IMR-90 (cell line): Measurements from ENCODE around the gene TP63. TPM values are rescaled to one million over a fixed set of nuclear protein-coding genes. Genes with fewer than 3 reads are reported as not detected.

Source experiments
- ATAC-seq: fragments of 200-7000 bp; cut with Tn5 transposase; 2 replicates; pipeline ENCODE4 v1.9.1; 2020; ENCODE audit warnings: low read depth, mild to moderate bottlenecking, moderate library complexity
- BruUV-seq: library from RNA; stranded (reverse); fragments of 400-500 nt; replicated peaks from 2 replicates; lab custom pipeline; 2021; lab: Mats Ljungman, UMichigan
- CTCF ChIA-PET: fragments of 300-600 bp; formaldehyde crosslinking; extraction: SDS; loops from one replicate; lab custom pipeline; 2021; ENCODE audit warnings: antibody characterized with exemption; lab: Yijun Ruan, JAX
- POLR2A ChIA-PET: fragments of 300-600 bp; sonication (Branson Sonifier 250); formaldehyde crosslinking; loops from one replicate; lab custom pipeline; 2022; ENCODE audit warnings: antibody characterized with exemption; ENCODE audit not compliant: unreplicated experiment; lab: Charles Lee
- DNase-seq: peaks from one replicate; pipeline ENCODE4 v3.0.0; 2013
- H2AFZ ChIP-seq: replicated peaks from 2 replicates; pipeline ENCODE3; 2013; ENCODE audit warnings: low read length, mild to moderate bottlenecking; ENCODE audit not compliant: poor library complexity
- H2AK5ac ChIP-seq: 2 replicates; pipeline ENCODE4 v1.6.1; 2013; ENCODE audit warnings: low read depth, low read length, inconsistent platforms
- H2AK9ac ChIP-seq: replicated peaks from 2 replicates; pipeline ENCODE3; 2013; ENCODE audit warnings: mild to moderate bottlenecking, low read depth, low read length, moderate library complexity; ENCODE audit not compliant: poor library complexity
- H2BK120ac ChIP-seq: 2 replicates; pipeline ENCODE4 v1.6.1; 2013; ENCODE audit warnings: low read depth, low read length, inconsistent platforms
- H2BK15ac ChIP-seq: 3 replicates; pipeline ENCODE4 v1.6.1; 2013; ENCODE audit warnings: low read depth, low read length, inconsistent platforms
- H2BK20ac ChIP-seq: 2 replicates; pipeline ENCODE4 v1.6.1; 2013; ENCODE audit warnings: low read depth, mild to moderate bottlenecking, inconsistent platforms, low read length, moderate library complexity
- H2BK5ac ChIP-seq: 2 replicates; pipeline ENCODE4 v1.6.1; 2013; ENCODE audit warnings: mild to moderate bottlenecking, low read depth, low read length, inconsistent platforms; ENCODE audit not compliant: poor library complexity, severe bottlenecking
- H3K14ac ChIP-seq: replicated peaks from 2 replicates; pipeline ENCODE4 v1.6.1; 2013; ENCODE audit warnings: low read depth, low read length, inconsistent platforms
- H3K18ac ChIP-seq: 2 replicates; pipeline ENCODE4 v1.6.1; 2013; ENCODE audit warnings: low read depth, low read length, control low read depth
- H3K23ac ChIP-seq: 2 replicates; pipeline ENCODE4 v1.6.1; 2013; ENCODE audit warnings: low read depth, low read length, inconsistent platforms
- H3K27ac ChIP-seq: 2 replicates; pipeline ENCODE4 v1.5.1; 2013; ENCODE audit warnings: mild to moderate bottlenecking, control low read depth, low read length; ENCODE audit not compliant: insufficient read depth
- H3K27me3 ChIP-seq: 2 replicates; pipeline ENCODE4 v1.6.1; 2013; ENCODE audit warnings: low read length; ENCODE audit not compliant: control insufficient read depth, insufficient read depth
- H3K36me3 ChIP-seq: 2 replicates; pipeline ENCODE4 v1.6.1; 2013; ENCODE audit warnings: low read length, mixed read lengths; ENCODE audit not compliant: control insufficient read depth, insufficient read depth
- H3K4ac ChIP-seq: 2 replicates; pipeline ENCODE4 v1.6.1; 2013; ENCODE audit warnings: low read depth, low read length, inconsistent platforms
- H3K4me1 ChIP-seq: 2 replicates; pipeline ENCODE4 v1.6.1; 2013; ENCODE audit warnings: low read length, mixed read lengths; ENCODE audit not compliant: control insufficient read depth, insufficient read depth
- H3K4me2 ChIP-seq: 2 replicates; pipeline ENCODE4 v1.6.1; 2013; ENCODE audit warnings: low read depth, mild to moderate bottlenecking, control low read depth, low read length, moderate library complexity
- H3K4me3 ChIP-seq: 2 replicates; pipeline ENCODE4 v1.5.1; 2013; ENCODE audit warnings: low read depth, mild to moderate bottlenecking, control low read depth, low read length, moderate library complexity; ENCODE audit not compliant: insufficient read depth
- H3K56ac ChIP-seq: 2 replicates; pipeline ENCODE4 v1.6.1; 2013; ENCODE audit warnings: low read length, inconsistent platforms; ENCODE audit not compliant: insufficient read depth; ENCODE audit errors: extremely low read depth
- H3K79me1 ChIP-seq, 2 experiments: 2 replicates each; pipeline ENCODE4 v1.6.1; 2013; ENCODE audit warnings: low read length in 2 of 2, inconsistent platforms in 1 of 2, low read depth in 1 of 2
- H3K9ac ChIP-seq: 2 replicates; pipeline ENCODE4 v1.6.1; 2013; ENCODE audit warnings: low read depth, low read length, control low read depth
- H3K9me1 ChIP-seq: 2 replicates; pipeline ENCODE4 v1.6.1; 2013; ENCODE audit warnings: low read length, inconsistent platforms; ENCODE audit not compliant: insufficient read depth
- H3K9me3 ChIP-seq: 2 replicates; pipeline ENCODE4 v1.6.1; 2013; ENCODE audit warnings: low read length; ENCODE audit not compliant: control insufficient read depth, insufficient read depth
- H4K20me1 ChIP-seq: 2 replicates; pipeline ENCODE4 v1.6.1; 2013; ENCODE audit warnings: low read length, inconsistent platforms; ENCODE audit not compliant: insufficient read depth
- H4K5ac ChIP-seq: 2 replicates; pipeline ENCODE4 v1.6.1; 2013; ENCODE audit warnings: mild to moderate bottlenecking, low read depth, low read length, control low read depth
- H4K8ac ChIP-seq, 2 experiments: 2 replicates each; pipeline ENCODE4 v1.6.1; 2013; ENCODE audit warnings: low read depth in 2 of 2, low read length in 2 of 2, control low read depth in 1 of 2, inconsistent platforms in 1 of 2
- H4K91ac ChIP-seq: 2 replicates; pipeline ENCODE4 v1.6.1; 2013; ENCODE audit warnings: low read depth, low read length, inconsistent platforms; ENCODE audit not compliant: insufficient read depth
- FOS ChIP-seq: fragments of 150-350 bp; IDR thresholded peaks from 2 replicates; pipeline ENCODE4 v1.6.1; 2016; ENCODE audit warnings: low read depth, low read length
- MXI1 ChIP-seq: IDR thresholded peaks from 2 replicates; pipeline ENCODE4 v1.6.1; 2012; ENCODE audit warnings: low read depth, mild to moderate bottlenecking, low read length, moderate library complexity, borderline replicate concordance
- RAD21 ChIP-seq: IDR thresholded peaks from 2 replicates; pipeline ENCODE4 v1.6.1; 2012; ENCODE audit warnings: low read length, improper control_type of control experiment
- RCOR1 ChIP-seq: IDR thresholded peaks from 2 replicates; pipeline ENCODE4 v1.6.1; 2012; ENCODE audit warnings: mild to moderate bottlenecking, low read length, improper control_type of control experiment; ENCODE audit not compliant: insufficient replicate concordance
- WGBS, 2 experiments: methylation state at CpG; one replicate each; pipeline versions ENCODE4 v1.1.5 to v1.1.7; 2013; ENCODE audit warnings: missing lambda C conversion rate in 2 of 2; ENCODE audit not compliant: insufficient read length in 1 of 2; ENCODE audit errors: extremely low coverage in 2 of 2; 5-methylcytosine and 5-hydroxymethylcytosine counted together
- dilution Hi-C: fragments of 300-500 bp; cut with HindIII; formaldehyde crosslinking; loops from one replicate; pipeline ENCODE4 v1.14.3; 2018; ENCODE audit warnings: low sequenced_read_pairs; ENCODE audit not compliant: unreplicated experiment
- in situ Hi-C: fragments of 300-500 bp; cut with MboI; formaldehyde crosslinking; loops from 3 replicates; pipeline ENCODE4 v1.14.3; 2019; ENCODE audit warnings: low sequenced_read_pairs, inconsistent platforms, mixed read lengths
- intact Hi-C: fragments of 100-400 bp; cut with micrococcal nuclease; formaldehyde crosslinking; loops from 2 replicates; pipeline ENCODE4 v1.10.0; 2022
- polyA plus RNA-seq, 3 experiments: library from polyadenylated mRNA; depleted of rRNA; stranded (reverse); fragments of >200 nt; gene quantifications; 2 replicates each; pipeline ENCODE4 v1.2.3, GENCODE V29; 2012; ENCODE audit warnings: low replicate concordance in 1 of 3
- total RNA-seq: library from RNA; depleted of rRNA; stranded (reverse); fragments of >200 nt; gene quantifications from 2 replicates; pipeline ENCODE4 v1.2.3, GENCODE V29; 2012

TP63 gene
- total and polyA plus RNA-seq, 2 of the 4 experiments (the other 2 are of a cell fraction), result not detected

DNA sequence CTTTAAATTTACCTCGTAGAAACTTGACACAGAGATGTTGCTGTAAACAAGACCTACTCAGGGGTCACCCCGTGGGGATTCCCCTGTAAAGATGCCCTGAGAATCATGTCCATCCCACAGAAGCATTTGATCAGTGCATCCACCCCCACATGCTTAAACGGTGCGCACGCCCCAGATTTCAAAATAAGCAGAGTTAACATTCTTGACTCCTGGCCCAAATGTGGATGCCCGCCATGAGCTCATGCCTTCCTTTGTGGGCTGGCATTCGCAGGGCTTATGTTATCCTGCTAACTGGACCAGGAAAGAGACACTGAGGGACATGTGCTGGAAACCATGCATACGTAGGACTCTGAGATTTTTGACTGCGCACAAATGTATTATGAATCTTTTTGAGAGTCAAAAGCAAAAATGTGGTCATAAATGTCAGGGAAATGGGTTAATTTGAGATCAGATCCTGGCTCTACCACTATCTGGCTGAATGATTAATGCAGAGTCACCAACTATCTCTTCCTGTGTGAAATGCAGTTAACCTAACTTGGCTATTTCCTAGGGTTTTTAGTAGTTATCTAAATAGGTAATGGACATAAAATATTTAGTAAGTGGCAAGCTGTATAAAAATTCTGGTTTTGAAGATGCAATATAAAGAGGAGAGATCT, 9.1 kb upstream of the TP63 start:
- Histone ChIP-seq H3K9me3 (no peaks in the 10 kb centered on the region), H3K79me1 (no peaks in the 10 kb centered on the region), H3K9me1 (no peaks in the 10 kb centered on the region), H3K4me3 (no peak overlapping the region), H3K14ac (no peak overlapping the region), H3K4ac (no peak overlapping the region), H2BK120ac (no peak overlapping the region), H2BK5ac (no peak overlapping the region), H3K9ac (no peak overlapping the region), H3K56ac (no peak overlapping the region), H2BK15ac (no peak overlapping the region), H3K18ac (no peak overlapping the region), H3K27me3 (no peaks in the 10 kb centered on the region), H4K8ac (no peak overlapping the region), H2AFZ (no peak overlapping the region), H3K27ac (no peak overlapping the region), H2BK20ac (no peak overlapping the region), H2AK9ac (peak overlapping the region; percentile 24), H4K5ac (no peak overlapping the region), H4K91ac (no peak overlapping the region), H4K20me1 (no peaks in the 10 kb centered on the region), H3K36me3 (no peaks in the 10 kb centered on the region), H3K23ac (no peak overlapping the region), H3K4me2 (no peak overlapping the region), H3K4me1 (no peaks in the 10 kb centered on the region), H2AK5ac (no peak overlapping the region)
- WGBS, 2 experiments, result 86% methylated on average over 4 of the region's 9 CpGs; no CpG with 5 or more reads in 1 of the 2 experiments
- dilution Hi-C loops, result no loop called here
- BruUV-seq, result no TSS peak
- in situ Hi-C loops, result no loop called here
- ChIA-PET CTCF (no interaction called here), POLR2A (no interaction called here)
- no peak for ATAC-seq
- TF ChIP-seq FOS (no peak), RAD21 (no peak), MXI1 (no peak), RCOR1 (no peak)
- no peak for DNase-seq
- intact Hi-C loops, result no loop called here
